ENCODE data around the gene DNASE1L3. TPM values are rescaled to one million over a fixed set of nuclear protein-coding genes. Genes with fewer than 3 reads are reported as not detected.
"Not testable (repeated sequence)": the region's sequence is repeated elsewhere in the genome, so short reads cannot be mapped to it uniquely, and the experiment has no call there.

Gene DNASE1L3
- total RNA-seq, 1 donor from 2014 or later = 0.96 TPM

- Mint-ChIP-seq H3K27ac (ENCODE audit: unreplicated experiment) (no peak overlapping the region), H3K9me3 (ENCODE audit: unreplicated experiment) (no peaks in the 10 kb centered on the region), H3K36me3 (ENCODE audit: unreplicated experiment) (no peaks in the 10 kb centered on the region), H3K27me3 (ENCODE audit: unreplicated experiment) (peaks cover 4% of the 10 kb centered on the region), H3K4me3 (ENCODE audit: unreplicated experiment) (no peak overlapping the region), H3K4me1 (ENCODE audit: low read depth, unreplicated experiment) (peaks cover 26% of the 10 kb centered on the region)
- TF ChIP-seq CTCF (IDR thresholded peaks at IDR 0.05; ENCODE audit: partially characterized antibody, unreplicated experiment) = no peak
- no peak for DNase-seq
Measured at GRCh38 chr3:58246148-58247047, 35.6 kb upstream of the DNASE1L3 start.

GRCh38 chr3:58243976-58244585 is 33.3 kb upstream of the DNASE1L3 start:
- Mint-ChIP-seq H3K4me3 (ENCODE audit: unreplicated experiment) (no peak overlapping the region), H3K9me3 (ENCODE audit: unreplicated experiment) (no peaks in the 10 kb centered on the region), H3K27me3 (ENCODE audit: unreplicated experiment) (peaks cover 4% of the 10 kb centered on the region), H3K36me3 (ENCODE audit: unreplicated experiment) (no peaks in the 10 kb centered on the region), H3K27ac (ENCODE audit: unreplicated experiment) (no peak overlapping the region), H3K4me1 (ENCODE audit: low read depth, unreplicated experiment) (peaks cover 23% of the 10 kb centered on the region)
- no peak for TF ChIP-seq CTCF (IDR thresholded peaks at IDR 0.05; ENCODE audit: partially characterized antibody, unreplicated experiment)
- no peak for DNase-seq

GRCh38 chr3:58242860-58243259 is 32.1 kb upstream of the DNASE1L3 start:
- not testable (repeated sequence) for H3K9me3 Mint-ChIP-seq (ENCODE audit: unreplicated experiment); H3K4me3 Mint-ChIP-seq (ENCODE audit: unreplicated experiment); H3K27ac Mint-ChIP-seq (ENCODE audit: unreplicated experiment); H3K36me3 Mint-ChIP-seq (ENCODE audit: unreplicated experiment); H3K27me3 Mint-ChIP-seq (ENCODE audit: unreplicated experiment); DNase-seq
- peaks cover 20% of the 10 kb centered on the region for H3K4me1 Mint-ChIP-seq (ENCODE audit: low read depth, unreplicated experiment)

- no peaks in the 10 kb centered on the region for H3K9me3 Mint-ChIP-seq (ENCODE audit: unreplicated experiment)
- no peak for DNase-seq
- no peak overlapping the region for H3K4me3 Mint-ChIP-seq (ENCODE audit: unreplicated experiment)
Measured at GRCh38 chr3:58242340-58242739, 31.6 kb upstream of the DNASE1L3 start.

More at GRCh38 chr3:58242340-58242739, 31.6 kb upstream of the DNASE1L3 start:
- Mint-ChIP-seq H3K27ac (ENCODE audit: unreplicated experiment) (no peak overlapping the region), H3K4me1 (ENCODE audit: low read depth, unreplicated experiment) (peaks cover 20% of the 10 kb centered on the region), H3K36me3 (ENCODE audit: unreplicated experiment) (no peaks in the 10 kb centered on the region), H3K27me3 (ENCODE audit: unreplicated experiment) (peaks cover 4% of the 10 kb centered on the region)
- TF ChIP-seq CTCF (IDR thresholded peaks at IDR 0.05; ENCODE audit: partially characterized antibody, unreplicated experiment) = no peak
